HepG2 (cell line): Measurements from ENCODE around the gene LENEP.

Experiments
- MIER2 ChIP-seq: IDR thresholded peaks from 2 replicates; pipeline ENCODE4 v1.6.1; 2016; ENCODE audit warnings: missing biosample characterization, missing genetic modification reagents
- RFX5 ChIP-seq: IDR thresholded peaks from 2 replicates; pipeline ENCODE4 v1.6.1; 2011; ENCODE audit warnings: low read depth, low read length, improper control_type of control experiment
- TF ChIP-seq, protein P1 (sequence below): sonication (generic); formaldehyde crosslinking; IDR thresholded peaks from 2 replicates; pipeline ENCODE4 v1.5.0; 2020; ENCODE audit warnings: mild to moderate bottlenecking, missing genetic modification reagents, moderate library complexity
- TF ChIP-seq, protein P2 (sequence below): sonication (generic); formaldehyde crosslinking; IDR thresholded peaks from 2 replicates; pipeline ENCODE4 v1.8.1; 2022; ENCODE audit warnings: low read depth, mild to moderate bottlenecking, missing genetic modification reagents

DNA sequence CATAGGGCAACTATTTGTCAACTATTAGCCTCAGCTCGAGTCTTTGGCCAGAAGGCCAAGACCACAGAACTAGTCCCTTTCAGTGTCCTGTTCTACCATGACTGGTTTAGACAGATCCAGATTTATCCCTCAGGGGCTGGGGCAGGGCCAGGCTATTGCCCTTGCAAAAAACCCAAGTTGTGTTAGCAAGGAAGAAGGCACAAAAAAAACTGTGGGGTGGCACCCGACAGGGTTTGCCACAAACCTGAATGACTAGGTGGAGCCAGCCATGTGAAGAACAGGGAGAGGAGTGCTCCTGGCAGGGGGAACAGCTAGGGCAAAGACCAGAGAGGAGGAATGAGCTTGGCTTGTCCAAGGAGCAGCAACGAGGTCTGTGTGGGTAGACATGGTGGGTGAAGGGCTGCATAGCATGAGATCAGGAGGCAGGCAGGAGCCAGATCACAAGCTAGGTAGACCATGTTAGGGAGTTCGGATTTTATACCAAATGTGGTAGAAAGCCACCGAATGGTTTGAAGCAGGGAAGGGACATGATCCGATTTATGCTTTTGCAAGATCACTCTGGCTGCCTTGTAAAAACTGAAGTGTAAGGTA lies 44.6 kb downstream of the LENEP start:
- TF ChIP-seq, protein P1, sequence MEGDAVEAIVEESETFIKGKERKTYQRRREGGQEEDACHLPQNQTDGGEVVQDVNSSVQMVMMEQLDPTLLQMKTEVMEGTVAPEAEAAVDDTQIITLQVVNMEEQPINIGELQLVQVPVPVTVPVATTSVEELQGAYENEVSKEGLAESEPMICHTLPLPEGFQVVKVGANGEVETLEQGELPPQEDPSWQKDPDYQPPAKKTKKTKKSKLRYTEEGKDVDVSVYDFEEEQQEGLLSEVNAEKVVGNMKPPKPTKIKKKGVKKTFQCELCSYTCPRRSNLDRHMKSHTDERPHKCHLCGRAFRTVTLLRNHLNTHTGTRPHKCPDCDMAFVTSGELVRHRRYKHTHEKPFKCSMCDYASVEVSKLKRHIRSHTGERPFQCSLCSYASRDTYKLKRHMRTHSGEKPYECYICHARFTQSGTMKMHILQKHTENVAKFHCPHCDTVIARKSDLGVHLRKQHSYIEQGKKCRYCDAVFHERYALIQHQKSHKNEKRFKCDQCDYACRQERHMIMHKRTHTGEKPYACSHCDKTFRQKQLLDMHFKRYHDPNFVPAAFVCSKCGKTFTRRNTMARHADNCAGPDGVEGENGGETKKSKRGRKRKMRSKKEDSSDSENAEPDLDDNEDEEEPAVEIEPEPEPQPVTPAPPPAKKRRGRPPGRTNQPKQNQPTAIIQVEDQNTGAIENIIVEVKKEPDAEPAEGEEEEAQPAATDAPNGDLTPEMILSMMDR = no peak
- TF ChIP-seq, protein P2, sequence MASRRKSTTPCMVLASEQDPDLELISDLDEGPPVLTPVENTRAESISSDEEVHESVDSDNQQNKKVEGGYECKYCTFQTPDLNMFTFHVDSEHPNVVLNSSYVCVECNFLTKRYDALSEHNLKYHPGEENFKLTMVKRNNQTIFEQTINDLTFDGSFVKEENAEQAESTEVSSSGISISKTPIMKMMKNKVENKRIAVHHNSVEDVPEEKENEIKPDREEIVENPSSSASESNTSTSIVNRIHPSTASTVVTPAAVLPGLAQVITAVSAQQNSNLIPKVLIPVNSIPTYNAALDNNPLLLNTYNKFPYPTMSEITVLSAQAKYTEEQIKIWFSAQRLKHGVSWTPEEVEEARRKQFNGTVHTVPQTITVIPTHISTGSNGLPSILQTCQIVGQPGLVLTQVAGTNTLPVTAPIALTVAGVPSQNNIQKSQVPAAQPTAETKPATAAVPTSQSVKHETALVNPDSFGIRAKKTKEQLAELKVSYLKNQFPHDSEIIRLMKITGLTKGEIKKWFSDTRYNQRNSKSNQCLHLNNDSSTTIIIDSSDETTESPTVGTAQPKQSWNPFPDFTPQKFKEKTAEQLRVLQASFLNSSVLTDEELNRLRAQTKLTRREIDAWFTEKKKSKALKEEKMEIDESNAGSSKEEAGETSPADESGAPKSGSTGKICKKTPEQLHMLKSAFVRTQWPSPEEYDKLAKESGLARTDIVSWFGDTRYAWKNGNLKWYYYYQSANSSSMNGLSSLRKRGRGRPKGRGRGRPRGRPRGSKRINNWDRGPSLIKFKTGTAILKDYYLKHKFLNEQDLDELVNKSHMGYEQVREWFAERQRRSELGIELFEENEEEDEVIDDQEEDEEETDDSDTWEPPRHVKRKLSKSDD (CRISPR knock-in tag) = no peak
- no peak for TF ChIP-seq MIER2
- no peak for TF ChIP-seq RFX5
